22Rv1 (cell line): Measurements from ENCODE around the gene ADGRB2.

Experiments used
- CTCF ChIP-seq: fragments of 450-650 bp; IDR thresholded peaks from 2 replicates; pipeline ENCODE4 v1.5.1; 2017; ENCODE audit warnings: mild to moderate bottlenecking
- ZFX ChIP-seq: fragments of 450-650 bp; IDR thresholded peaks from 2 replicates; pipeline ENCODE4 v1.6.1; 2017; ENCODE audit warnings: antibody characterized with exemption, borderline replicate concordance

GRCh38 chr1:31735571-31735970 lies 28.6 kb downstream of the ADGRB2 start:
- TF ChIP-seq CTCF (no peak), ZFX (no peak)
